NCI-H82 treated with DMSO at 0.1 percent for 48 hours (cell line): Measurements from ENCODE around the gene NFAM1.

Experiments
- DNase-seq: peaks from one replicate; lab custom pipeline; 2025; ENCODE audit not compliant: unreplicated experiment; lab: John Stamatoyannopoulos, UW

The NFAM1 gene, protein sequence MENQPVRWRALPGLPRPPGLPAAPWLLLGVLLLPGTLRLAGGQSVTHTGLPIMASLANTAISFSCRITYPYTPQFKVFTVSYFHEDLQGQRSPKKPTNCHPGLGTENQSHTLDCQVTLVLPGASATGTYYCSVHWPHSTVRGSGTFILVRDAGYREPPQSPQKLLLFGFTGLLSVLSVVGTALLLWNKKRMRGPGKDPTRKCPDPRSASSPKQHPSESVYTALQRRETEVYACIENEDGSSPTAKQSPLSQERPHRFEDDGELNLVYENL

DNA sequence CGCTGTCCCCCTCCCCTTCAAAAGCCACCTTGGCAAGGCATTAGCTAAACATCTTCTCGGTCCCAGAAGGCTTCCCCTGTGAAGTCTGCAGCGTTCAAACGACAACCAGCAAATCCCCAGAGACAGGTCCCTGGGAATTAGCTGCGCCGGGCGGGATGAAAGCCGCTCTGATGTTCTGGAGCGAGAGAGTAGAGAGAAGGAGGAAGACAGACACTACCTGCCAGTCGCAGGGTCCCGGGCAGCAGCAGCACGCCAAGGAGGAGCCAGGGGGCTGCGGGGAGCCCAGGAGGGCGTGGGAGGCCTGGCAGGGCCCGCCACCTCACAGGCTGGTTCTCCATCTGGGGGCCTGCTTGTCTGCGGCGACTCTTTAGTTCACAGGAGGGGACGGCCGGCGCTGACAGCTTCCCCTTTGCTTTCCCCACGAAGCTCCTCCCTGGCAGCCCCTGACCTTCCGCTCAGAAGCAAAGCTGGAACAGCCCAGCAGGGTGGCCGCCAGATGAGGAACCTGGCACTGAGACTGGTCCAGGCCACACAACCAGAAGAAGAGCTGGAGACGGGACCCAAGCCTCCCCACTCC, at the start of gene NFAM1:
TSS of gene NFAM1 (minus strand) at position 384 of the 577 bp plus-strand sequence. CDS start at position 338, 46 bp downstream.
- DNase-seq: peak; percentile 77

DNA sequence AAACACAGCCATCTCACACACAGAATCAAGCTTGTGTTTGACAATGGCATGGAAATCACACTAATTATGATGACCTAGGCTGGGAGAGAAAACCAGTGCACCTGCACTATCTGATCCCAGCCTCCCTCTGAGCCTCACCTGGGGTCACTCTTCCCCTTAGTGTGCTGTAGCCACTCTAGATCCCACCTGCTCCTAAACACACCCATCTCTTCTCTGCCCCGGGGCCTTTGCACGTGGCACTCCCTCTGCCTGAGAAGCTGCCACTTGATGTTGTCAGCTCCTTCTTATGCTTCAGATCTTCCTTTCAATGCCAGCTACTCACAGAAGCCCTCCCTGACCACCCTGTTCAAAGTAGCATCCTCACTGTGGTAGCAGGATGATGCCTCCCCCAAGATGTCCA, 42.9 kb upstream of the NFAM1 start:
- DNase-seq: no peak

DNA sequence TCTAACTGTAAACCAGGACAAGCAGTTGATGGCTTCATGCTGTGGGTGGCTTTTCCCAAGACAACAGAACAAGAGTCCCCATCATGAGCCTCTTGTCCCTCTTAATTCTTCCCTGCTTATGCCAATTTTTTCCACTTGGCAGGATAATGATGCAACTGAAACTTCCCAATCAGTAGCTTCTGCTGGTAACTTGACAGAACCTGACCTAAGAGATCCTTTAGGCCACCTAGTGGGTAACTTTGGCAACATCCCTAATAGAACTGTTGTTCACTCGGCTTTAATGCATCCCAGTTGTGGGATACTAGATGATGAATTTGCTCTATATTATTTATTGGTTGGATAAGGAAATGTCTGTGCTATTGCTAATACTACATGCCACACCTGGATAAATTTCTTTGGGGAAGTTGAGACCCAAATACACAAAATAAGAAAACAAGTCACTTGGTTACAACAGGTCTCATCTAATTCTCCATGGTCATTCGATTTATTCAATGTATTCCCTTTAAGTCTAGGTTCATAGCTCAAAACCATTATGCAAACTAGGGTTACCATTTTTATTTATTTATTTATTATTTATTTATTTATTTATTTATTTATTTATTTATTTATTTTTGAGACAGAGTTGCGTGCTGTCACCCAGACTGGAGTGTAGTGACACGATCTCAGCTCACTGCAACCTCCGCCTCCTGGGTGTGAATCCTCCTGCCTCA, 41.4 kb upstream of the NFAM1 start:
- no peak for DNase-seq

DNA sequence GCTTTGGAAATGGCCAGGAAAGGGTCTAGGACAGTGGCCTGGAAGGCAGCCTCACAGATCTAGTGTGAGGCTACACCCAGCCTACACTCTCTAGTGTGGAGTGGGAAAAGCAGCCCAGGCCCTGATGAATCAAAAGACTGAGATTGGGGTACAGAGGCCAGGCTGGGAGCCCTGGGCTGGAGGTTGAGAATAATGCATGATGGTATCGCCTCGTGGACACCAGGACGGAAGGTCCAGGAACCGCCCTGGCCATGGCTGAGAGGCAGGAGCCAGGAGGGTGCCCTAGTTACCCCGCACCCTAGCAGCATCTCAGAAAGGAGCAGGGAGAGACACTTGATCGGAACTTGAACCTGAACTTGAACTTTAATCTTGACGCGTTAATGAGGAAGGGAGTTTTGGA, 40.5 kb upstream of the NFAM1 start:
- no peak for DNase-seq

DNA sequence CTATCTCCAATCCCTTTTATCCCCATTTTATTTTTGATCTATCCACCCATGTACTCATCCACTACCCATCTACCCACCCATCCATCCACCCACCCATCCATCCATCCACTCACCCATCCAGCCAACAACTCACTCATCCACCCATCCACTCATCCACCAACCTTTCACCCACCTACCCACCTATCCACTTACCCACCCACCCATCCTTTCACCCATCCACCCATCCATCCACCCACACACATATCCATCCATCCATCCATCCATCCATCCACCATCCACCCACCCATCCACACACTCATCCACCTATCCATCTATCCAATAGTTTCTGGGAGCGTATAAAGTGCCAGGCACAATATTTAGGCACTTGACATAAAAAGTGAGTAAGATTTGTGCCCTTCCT, 39.2 kb upstream of the NFAM1 start:
- no peak for DNase-seq

DNA sequence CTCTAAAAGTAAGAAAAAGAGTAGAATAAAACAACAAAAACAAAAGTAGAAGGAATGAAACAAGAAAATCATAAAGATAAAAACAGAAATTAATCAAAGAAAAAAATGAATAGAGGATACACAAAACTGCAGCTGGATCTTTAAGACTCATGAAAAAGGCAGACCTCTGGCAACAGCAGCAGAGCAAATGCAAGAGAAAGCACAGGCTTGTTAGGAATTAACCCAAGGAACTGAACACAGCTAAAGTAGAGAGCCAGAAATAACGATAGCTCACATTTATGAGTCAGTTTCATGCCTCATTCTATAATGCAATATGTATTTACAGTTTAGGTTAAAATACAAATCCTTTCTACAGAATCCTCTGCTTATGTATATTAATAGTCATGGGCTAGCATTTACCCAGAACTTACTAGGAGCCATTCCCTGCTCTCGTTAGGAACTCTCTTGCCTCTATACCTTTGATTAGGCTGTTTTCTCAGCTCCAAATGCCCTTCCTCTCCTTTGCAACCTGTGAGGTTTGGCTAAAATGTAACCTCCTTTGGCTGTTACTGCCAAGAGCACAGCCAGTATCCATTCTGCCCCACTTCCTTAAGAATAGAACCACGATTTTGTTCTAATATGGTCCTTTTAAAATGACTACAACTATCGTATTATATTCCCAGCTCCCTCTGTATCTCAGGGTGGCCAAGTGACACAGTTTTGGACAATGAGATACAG, 38.3 kb upstream of the NFAM1 start:
- no peak for DNase-seq

DNA sequence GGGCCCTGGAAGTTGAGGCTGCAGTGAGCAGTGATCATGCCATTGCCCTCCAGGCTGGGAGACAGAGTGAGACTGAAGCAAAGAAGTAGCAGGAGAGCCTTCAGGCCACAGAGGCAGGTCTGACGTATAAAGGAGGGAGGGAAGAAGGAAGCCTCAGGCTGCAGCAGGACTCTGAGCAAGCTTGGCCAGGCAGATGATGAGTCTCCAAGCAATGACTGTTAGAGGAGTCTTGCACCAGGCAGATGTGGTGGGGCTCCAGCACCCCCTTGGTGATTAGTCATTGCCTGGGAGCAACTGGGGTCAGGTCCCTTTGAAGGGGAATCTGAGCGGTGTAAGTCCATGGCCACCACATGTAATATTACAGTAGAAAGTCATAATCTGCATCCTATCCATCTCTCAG, 36.6 kb upstream of the NFAM1 start:
- no peak for DNase-seq

DNA sequence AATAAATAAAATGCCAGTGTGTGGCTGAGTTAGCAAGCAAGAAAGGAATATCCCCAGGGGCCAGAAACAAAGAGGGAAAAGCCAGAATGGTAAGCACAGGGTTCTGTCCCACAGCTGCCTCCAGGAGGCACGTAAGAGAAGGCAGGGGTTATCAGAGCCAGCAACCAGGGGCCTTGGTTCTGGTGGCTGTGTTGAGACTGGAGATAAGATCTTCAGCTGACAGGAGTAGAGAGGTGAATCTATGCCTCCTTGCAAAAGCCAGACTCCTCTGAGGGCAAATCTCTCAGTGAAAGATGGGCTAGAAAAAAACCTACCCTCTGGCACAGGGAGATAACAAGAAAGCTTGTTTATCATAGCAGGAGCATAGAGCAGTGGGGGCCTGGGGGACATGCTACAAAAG, 29.8 kb upstream of the NFAM1 start:
- no peak for DNase-seq

DNA sequence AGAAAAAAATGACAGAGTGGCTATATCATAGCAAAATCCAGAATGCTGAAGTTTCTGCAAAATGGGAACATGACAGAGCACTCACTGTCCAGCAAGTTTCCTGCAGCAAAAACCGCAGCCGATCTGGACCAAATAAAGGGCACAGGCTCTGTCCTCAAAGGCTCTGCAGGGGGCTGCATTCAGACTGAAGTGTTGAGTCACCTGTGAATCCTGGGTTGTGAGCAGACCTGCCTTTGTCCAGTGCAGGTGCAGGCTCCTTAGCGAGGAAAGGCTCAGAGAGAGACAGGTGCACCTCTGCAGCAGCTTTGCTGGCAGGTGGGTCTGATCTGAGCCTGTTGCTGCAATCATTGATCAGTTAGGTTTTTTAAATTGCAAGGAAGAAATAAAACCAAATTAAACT, 29.3 kb upstream of the NFAM1 start:
- DNase-seq: no peak

DNA sequence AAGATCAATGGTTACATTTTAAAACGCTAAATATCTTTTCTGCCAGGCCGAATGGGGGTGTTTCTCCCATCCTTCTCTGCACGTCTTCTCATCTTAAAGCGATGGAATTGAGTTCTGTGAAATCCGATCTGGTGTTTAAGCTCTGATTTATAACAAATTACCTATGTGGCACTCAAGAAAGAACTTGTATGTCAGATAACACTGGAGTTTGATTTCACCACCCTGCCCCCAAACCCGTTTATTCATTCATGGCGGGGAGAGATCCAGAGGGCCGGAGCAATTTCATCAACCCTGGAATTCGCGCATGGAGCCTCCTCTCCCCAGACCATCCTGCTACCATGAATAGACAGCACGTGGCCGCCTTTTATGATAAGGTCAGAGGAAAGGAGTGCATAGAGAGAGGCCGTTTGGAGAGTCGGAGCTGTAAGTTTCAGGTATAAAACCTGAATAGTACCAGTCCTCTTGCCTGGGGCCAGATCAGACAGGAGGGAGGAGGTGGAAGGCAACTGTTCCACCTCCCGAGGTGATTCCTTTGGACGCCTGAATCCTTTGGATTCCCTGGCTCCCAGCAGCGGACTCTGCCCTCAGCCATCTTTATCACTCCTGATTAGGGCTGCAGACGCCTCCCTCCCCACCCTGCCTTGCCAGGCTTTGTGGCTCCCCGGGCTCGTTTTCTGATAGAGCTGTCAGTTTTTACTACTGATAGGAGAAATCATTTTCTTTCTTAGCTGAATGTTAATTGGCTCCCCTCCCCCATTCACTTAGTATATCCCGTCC, 27.3 kb upstream of the NFAM1 start:
- no peak for DNase-seq

DNA sequence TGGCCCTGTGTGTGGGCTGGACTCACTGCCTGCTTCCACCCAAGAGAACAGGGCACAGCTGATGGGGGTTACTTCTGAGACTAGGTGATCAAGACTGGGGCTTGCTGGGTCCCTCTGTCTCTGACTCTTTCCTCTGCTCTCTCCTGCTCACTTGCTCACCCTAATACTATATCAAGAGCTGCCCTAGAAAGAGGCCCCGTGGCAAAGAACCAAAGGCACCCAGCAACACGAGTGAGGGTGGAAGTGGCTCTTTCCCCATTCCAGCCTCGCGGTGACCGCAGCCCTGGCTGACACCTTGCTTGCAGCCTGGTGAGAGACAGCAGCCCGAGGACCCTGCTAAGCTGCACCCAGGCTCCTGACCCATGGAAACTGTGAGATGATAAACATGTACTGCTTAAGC, 20.7 kb upstream of the NFAM1 start:
- DNase-seq: no peak

DNA sequence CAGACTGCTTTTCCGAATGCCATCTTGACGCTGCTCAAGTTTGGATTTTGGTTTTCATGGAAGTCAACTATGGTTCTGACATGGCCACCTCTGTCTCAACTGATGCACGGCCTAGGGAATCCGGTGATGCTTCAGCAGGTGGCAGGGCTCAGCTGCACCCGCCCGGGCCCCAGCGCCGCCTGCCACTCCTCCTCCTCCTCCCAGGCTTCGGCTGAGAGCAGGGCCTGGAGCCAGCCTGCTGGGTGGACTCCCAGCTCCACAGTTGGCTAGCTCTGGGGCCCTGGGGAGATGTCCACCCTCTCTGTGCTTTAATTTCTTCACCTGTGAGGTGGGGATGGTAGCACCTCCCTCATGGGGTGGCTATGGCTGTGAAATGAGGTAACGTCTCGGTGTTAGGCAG, 20.3 kb upstream of the NFAM1 start:
- DNase-seq: no peak

DNA sequence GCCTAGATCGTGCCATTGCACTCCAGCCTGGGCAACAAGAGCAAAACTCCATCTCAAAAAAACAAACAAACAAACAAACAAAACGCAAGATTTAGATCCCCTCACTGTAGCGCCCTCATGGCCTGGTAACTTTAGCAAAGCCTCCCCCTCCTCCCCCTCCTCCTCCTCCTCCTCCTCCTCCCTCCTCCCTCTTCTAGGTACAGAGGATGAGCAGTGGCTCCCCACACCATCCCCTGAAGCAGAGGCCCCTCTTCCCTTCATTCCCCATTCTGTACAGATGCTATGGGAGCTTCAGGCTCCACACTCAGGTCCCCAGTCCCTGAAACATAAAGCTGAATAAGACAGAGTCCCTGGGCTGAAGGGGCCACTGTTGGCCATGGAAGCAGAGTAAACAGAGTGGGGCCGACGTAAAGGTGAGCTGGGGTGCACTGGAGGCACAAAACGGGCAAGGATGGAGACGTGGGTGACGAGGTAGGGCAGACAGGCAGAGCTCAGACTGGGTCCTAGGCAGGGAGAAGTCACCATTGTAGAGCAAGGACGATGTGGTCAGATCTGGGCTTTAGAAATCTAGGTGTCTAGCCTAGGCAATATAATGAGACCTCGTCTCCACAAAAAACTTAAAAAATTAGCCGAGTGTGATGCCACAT, 19.4 kb upstream of the NFAM1 start:
- DNase-seq: no peak

DNA sequence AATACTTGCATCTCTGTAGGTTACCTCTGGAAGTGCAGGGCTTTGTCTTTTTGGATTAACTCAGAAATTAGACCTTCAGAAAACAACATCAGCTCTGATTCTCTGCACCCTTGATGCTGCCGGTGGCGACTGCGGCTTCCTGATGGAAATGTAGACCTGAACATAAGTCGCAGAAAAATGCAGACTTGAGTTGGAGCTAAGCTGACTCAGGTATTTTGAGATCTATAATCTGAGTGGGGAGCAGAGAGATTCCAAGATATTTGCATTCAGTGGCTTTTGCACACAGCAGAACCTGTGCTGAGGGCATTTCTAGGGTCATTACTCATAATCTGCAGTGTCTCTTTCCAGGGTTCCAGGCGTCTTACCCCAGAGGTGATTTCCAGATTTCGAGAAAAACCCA, 18.7 kb upstream of the NFAM1 start:
- no peak for DNase-seq

DNA sequence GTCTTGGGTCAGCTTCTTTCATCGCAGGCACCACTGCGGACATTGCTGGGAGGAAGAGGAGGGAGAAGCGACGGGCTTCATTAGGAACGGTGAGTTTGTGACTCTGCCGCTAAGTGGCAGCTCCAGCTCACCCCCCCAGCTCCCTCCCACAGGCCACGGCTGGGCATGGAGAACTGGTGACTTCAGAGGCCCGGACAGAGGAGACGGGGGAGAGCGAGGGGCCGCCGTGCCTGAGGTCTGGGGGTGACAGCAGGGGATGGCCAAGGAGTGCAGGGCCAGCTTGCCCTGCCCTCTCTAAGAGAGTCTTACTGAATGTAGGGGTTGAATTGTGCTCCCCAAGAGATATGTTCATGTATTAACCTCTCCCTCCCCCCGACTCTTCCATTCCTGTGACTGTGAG, 13.9 kb upstream of the NFAM1 start:
- DNase-seq: no peak

DNA sequence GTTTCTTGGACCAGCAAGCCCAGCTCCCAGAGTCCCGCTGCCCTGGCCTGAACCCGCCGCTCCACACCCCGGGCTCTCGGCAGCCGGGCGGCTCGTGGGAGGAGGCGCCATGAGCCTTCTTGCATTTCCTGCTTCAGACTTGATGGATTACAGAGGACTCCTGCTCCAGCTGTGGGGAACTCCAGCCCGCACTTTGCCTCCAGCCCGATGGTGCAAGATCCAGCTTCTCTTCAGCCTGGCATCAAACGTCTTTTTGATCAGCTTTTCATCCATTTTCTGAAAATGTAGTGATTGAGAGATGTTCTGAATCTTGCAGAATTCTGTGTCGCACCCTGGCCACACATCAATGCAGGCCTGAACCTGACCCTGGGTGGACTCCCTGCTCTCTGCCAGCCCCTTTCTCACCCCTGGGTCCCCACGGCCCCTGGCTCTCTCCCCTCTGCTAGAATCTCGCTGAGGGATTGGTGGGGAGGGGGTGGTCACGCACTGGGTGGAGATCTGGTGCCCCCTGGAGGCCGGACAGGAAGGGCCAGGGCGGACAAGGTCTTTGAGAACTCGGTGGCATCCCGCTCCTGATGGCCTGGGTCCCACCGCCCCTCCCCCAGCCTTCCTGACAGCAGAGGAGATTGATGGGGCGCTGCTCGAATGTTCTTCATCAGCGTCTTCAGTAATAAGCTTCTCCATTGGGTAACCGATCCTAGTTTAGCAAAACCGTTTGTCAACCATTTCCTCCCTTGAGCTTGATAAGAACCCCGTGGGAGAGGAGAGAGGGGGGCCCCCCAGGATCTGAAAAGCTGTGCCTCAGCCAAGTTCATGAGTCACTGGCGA, 12.1 kb upstream of the NFAM1 start:
- DNase-seq: peak; percentile 53

DNA sequence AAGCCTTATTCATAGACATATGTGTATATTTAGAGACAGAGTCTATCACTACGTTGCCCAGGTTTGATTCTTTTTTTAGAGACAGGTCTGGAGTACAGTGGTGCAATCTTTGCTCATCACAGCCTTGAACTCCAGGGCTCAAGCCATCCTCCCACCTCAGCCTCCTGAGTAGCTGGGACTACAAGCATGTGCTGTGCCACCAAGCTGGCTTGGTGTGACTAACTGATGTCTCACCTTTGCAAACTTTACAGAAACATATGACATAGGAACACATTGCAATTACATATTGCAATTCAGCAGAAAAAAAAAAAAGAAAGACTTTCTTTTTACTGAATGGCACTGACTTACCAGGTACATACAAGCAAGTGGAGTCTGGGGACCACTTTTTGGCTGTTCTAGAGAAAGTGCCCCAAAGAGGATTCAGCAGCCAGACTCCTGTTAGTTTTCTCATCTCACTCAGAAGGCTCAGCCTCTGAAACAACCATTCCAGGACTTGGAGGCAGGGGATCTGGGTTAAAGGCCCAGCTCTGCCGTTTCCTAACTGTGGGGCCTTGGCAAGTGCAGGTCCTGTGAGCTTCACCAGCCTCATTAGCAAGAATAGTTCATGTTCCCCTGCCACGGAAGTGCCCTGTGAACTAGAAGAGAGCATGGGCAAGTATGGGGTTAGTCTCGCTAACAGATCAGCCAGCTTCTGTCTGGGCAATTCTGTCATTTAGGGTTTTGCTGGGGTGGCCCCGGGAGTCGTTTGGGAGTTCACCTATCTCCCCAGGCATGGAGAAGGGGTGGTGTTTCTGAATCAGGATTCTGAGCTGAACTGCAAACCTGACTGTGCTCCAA, 11.3 kb upstream of the NFAM1 start:
- DNase-seq: no peak

DNA sequence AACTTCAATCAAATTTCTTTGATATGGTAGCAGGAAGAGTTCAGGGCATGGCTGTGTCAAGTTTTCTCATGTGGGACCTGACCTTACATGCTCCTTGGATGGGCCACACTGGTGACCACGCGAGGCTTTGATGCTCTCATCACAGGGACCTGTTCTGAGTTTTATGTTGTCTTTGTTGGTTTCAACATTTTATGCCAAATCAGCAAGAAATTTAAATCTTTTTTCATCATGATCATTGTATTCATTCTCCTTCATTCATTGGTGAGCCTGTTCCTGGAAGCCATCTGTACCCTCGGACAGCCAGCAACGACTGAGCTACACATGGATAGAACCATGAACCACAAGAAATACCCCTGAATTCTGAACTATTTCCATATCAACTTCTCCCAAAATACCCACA, 10.5 kb upstream of the NFAM1 start:
- no peak for DNase-seq

DNA sequence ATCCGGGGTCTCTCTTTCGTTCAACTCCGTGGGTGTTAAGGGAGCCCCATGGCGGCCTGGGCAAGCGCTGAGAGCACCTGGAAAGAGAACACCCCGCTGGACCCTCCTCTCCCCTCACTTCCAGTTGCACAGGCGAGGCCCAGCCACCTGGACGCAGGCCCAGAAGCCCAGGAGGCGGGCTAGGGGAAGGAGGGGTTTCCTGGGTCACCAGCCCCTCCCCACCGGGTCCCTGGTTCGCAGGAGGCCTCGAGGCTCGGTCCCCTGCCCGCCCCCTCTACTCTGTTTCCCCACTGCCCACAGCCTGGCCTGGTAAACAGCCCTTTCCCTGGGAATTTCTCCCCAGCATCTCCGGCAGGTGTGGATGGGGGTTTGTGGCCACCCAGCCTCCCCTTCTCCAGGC, 8.5 kb upstream of the NFAM1 start:
- DNase-seq: no peak
